ENCODE data around the gene PALLD. TPM values are rescaled to one million over a fixed set of nuclear protein-coding genes. Genes with fewer than 3 reads are reported as not detected.

The PALLD gene
- total RNA-seq, 1 donor from 2014 or later, result 58.7 TPM

DNA sequence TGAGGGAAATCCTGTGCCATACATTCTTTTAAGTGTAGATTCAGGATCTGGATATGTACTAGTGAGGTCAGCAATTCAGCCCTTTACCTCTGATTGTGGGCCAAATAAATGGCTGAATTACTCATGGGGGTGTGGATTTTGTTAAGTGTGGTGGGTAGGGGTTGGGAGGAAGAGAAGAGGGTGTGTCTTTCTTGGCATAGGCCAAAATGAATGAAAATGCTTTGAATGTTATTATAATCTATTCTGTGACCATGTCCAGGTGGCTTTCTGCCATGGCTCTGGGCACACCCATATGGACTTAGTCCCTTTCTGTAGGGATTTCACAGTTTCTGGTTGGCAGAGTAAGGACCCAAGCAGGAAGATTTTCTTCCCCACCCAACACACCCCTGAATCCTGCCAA, 268.9 kb downstream of the PALLD start:
- Mint-ChIP-seq H3K36me3 (ENCODE audit: low read depth) (peaks cover 2% of the 10 kb centered on the region), H3K4me1 (peaks cover 18% of the 10 kb centered on the region), H3K27ac (ENCODE audit: unreplicated experiment) (no peak overlapping the region), H3K9me3 (no peaks in the 10 kb centered on the region), H3K27me3 (ENCODE audit: low read depth) (no peaks in the 10 kb centered on the region), H3K4me3 (no peak overlapping the region)
- DNase-seq (ENCODE audit: low read depth, low spot score), result no peak
- TF ChIP-seq, protein P1, sequence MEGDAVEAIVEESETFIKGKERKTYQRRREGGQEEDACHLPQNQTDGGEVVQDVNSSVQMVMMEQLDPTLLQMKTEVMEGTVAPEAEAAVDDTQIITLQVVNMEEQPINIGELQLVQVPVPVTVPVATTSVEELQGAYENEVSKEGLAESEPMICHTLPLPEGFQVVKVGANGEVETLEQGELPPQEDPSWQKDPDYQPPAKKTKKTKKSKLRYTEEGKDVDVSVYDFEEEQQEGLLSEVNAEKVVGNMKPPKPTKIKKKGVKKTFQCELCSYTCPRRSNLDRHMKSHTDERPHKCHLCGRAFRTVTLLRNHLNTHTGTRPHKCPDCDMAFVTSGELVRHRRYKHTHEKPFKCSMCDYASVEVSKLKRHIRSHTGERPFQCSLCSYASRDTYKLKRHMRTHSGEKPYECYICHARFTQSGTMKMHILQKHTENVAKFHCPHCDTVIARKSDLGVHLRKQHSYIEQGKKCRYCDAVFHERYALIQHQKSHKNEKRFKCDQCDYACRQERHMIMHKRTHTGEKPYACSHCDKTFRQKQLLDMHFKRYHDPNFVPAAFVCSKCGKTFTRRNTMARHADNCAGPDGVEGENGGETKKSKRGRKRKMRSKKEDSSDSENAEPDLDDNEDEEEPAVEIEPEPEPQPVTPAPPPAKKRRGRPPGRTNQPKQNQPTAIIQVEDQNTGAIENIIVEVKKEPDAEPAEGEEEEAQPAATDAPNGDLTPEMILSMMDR (conservative IDR thresholded peaks at IDR 0.05), result no peak

DNA sequence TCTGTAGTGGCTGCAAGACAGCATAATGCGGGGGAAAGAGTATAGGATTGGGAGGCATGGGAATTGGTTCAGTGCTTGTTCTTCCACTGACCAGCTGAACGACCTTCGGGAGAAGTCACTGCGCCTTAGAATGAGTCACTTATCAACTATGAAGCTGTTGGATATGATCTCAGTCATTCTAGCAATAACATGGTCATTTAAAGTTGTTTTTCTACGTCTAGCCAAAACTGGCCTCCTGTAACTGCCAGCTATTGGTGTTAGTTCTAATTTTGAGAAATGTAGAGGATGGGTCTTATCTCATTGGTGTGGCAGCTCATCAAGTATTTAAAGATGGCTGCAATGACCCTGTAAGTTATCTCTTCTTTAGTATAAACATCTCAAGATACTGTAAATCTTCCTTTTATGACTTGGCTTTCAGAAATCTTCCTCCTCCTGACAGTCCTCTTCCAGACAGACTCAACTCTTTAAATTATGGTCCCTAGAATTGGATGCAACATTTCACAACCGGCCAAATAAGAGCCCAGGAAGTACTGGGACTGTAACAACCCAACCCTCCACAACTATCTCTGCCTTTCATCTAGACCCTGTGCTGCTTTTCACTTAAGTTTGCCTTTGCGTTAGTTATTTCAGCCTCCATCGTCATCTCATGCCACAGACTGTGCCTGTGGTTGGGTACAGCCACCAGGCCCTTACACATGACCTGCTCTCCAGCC, 269.9 kb downstream of the PALLD start:
- Mint-ChIP-seq H3K4me3 (no peak overlapping the region), H3K36me3 (ENCODE audit: low read depth) (peaks cover 2% of the 10 kb centered on the region), H3K4me1 (peaks cover 18% of the 10 kb centered on the region), H3K27me3 (ENCODE audit: low read depth) (no peaks in the 10 kb centered on the region), H3K27ac (ENCODE audit: unreplicated experiment) (no peak overlapping the region), H3K9me3 (no peaks in the 10 kb centered on the region)
- TF ChIP-seq, protein P1 (conservative IDR thresholded peaks at IDR 0.05), result no peak
- DNase-seq (ENCODE audit: low read depth, low spot score), result no peak

DNA sequence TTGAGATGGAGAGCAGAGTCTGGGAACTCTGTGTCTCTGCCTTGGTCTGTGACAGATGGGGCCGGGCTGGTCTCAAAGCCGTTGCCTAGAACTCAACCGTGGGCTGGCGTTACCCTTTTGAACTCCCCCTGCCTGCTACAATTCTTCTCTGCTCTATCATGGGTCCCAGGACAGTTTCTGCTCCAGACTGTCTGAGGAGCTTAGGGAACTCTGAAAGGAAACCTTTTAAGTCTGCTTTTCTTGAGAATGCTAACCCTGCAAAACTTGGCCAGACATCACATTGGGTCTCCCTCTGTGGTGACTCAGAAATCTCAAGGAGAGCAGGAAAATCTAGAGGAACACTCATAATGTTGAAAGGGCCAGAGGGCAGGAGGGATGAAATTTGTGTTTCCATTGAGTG, 272.6 kb downstream of the PALLD start:
- H3K9me3 Mint-ChIP-seq, result no peaks in the 10 kb centered on the region
- no peaks in the 10 kb centered on the region for H3K27me3 Mint-ChIP-seq (ENCODE audit: low read depth)
- peaks cover 21% of the 10 kb centered on the region for H3K4me1 Mint-ChIP-seq
- H3K27ac Mint-ChIP-seq (ENCODE audit: unreplicated experiment), result no peak overlapping the region
- TF ChIP-seq, protein P1 (conservative IDR thresholded peaks at IDR 0.05), result no peak
- DNase-seq (ENCODE audit: low read depth, low spot score), result no peak
- no peak overlapping the region for H3K4me3 Mint-ChIP-seq
- H3K36me3 Mint-ChIP-seq (ENCODE audit: low read depth), result peaks cover 2% of the 10 kb centered on the region

DNA sequence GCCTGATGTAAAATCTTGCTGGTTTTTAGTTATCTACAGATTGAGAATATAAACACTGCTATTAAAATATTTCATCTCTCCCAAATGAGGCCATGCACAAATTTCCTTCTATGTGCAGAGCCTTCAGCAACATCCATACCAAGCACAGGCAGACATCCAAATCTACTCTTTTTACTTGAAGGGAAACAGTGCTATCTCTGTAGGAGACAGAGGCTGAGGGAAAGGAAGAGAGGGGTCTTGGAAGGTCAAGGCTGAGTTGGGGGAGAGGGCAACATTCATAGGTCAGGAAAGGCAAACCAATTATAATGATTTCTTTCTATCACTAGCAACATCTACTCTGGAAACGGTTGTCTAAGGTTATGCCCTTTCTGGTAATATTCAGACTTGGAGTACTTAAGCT, 273.0 kb downstream of the PALLD start:
- H3K27me3 Mint-ChIP-seq (ENCODE audit: low read depth), result no peaks in the 10 kb centered on the region
- DNase-seq (ENCODE audit: low read depth, low spot score), result no peak
- H3K4me3 Mint-ChIP-seq, result peak overlapping the region; percentile 5
- H3K9me3 Mint-ChIP-seq, result no peaks in the 10 kb centered on the region
- peaks cover 21% of the 10 kb centered on the region for H3K4me1 Mint-ChIP-seq
- peaks cover 5% of the 10 kb centered on the region for H3K36me3 Mint-ChIP-seq (ENCODE audit: low read depth)
- TF ChIP-seq, protein P1 (conservative IDR thresholded peaks at IDR 0.05), result no peak
- no peak overlapping the region for H3K27ac Mint-ChIP-seq (ENCODE audit: unreplicated experiment)

DNA sequence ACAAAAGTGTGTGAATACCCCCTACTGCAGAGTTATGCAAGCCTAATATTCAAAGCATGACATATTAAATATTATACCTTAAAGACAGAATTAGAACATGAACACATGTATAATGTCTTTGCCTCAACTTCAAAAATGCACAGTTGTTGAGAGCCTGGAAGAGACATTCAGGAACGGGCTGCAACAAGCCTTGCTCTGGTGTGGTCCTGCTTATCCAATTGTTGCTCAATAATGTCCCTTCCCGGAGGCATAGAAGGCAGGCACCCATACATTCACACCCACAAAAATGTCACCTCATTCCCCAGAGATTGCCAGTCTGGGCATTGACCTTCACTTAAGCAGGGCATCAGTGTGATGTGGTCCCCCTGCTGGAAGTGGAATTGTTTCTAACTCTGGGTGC, 274.4 kb downstream of the PALLD start:
- Mint-ChIP-seq H3K4me3 (no peak overlapping the region), H3K4me1 (peaks cover 21% of the 10 kb centered on the region), H3K27me3 (ENCODE audit: low read depth) (no peaks in the 10 kb centered on the region), H3K36me3 (ENCODE audit: low read depth) (peaks cover 13% of the 10 kb centered on the region), H3K27ac (ENCODE audit: unreplicated experiment) (no peak overlapping the region), H3K9me3 (peaks cover 6% of the 10 kb centered on the region)
- no peak for DNase-seq (ENCODE audit: low read depth, low spot score)
- TF ChIP-seq, protein P1 (conservative IDR thresholded peaks at IDR 0.05), result no peak

Data from neural crest cell (in vitro differentiated cells).